ENCODE measurements around the gene CFAP53. TPM values are rescaled to one million over a fixed set of nuclear protein-coding genes. Genes with fewer than 3 reads are reported as not detected.
"Not testable (repeated sequence)": the region's sequence is repeated elsewhere in the genome, so short reads cannot be mapped to it uniquely, and the experiment has no call there.

CFAP53 gene
- polyA plus RNA-seq, 1 donor, result 0.32 TPM

GRCh38 chr18:50272568-50272967, 6.3 kb upstream of the CFAP53 start:
- DNase-seq (ENCODE audit: low read depth), result no peak

GRCh38 chr18:50268022-50268747, 1.9 kb upstream of the CFAP53 start:
- DNase-seq (ENCODE audit: low read depth), result no peak

- DNase-seq (ENCODE audit: low read depth), result no peak
Measured at GRCh38 chr18:50262977-50263376, 3.3 kb downstream of the CFAP53 start.

- DNase-seq (ENCODE audit: low read depth), result no peak
Measured at GRCh38 chr18:50250935-50251334, 15.4 kb downstream of the CFAP53 start.

GRCh38 chr18:50249576-50249975, 16.7 kb downstream of the CFAP53 start:
- DNase-seq (ENCODE audit: low read depth), result no peak

GRCh38 chr18:50247561-50247960, 18.7 kb downstream of the CFAP53 start:
- no peak for DNase-seq (ENCODE audit: low read depth)

- DNase-seq (ENCODE audit: low read depth), result not testable (repeated sequence)
Measured at GRCh38 chr18:50241768-50242167, 24.5 kb downstream of the CFAP53 start.

- no peak for DNase-seq (ENCODE audit: low read depth)
Measured at GRCh38 chr18:50240080-50240563, 26.2 kb downstream of the CFAP53 start.

GRCh38 chr18:50232419-50232818, 33.9 kb downstream of the CFAP53 start:
- DNase-seq (ENCODE audit: low read depth), result no peak

GRCh38 chr18:50231621-50232020, 34.7 kb downstream of the CFAP53 start:
- DNase-seq (ENCODE audit: low read depth), result no peak

- DNase-seq (ENCODE audit: low read depth), result not testable (repeated sequence)
Measured at GRCh38 chr18:50220249-50220648, 46.0 kb downstream of the CFAP53 start.

GRCh38 chr18:50218432-50219197, 47.7 kb downstream of the CFAP53 start:
- DNase-seq (ENCODE audit: low read depth), result no peak

- DNase-seq (ENCODE audit: low read depth), result no peak
Measured at GRCh38 chr18:50209311-50209710, 57.0 kb downstream of the CFAP53 start.

- DNase-seq (ENCODE audit: low read depth), result no peak
Measured at GRCh38 chr18:50207722-50208121, 58.6 kb downstream of the CFAP53 start.

GRCh38 chr18:50203801-50204604, 62.3 kb downstream of the CFAP53 start:
- DNase-seq (ENCODE audit: low read depth), result no peak

- DNase-seq (ENCODE audit: low read depth), result no peak
Measured at GRCh38 chr18:50201476-50202018, 64.7 kb downstream of the CFAP53 start.

- DNase-seq (ENCODE audit: low read depth), result no peak
Measured at GRCh38 chr18:50199921-50200320, 66.4 kb downstream of the CFAP53 start.

GRCh38 chr18:50199346-50199855, 66.9 kb downstream of the CFAP53 start:
- DNase-seq (ENCODE audit: low read depth), result no peak

GRCh38 chr18:50196261-50196660, 70.0 kb downstream of the CFAP53 start:
- DNase-seq (ENCODE audit: low read depth), result no peak

GRCh38 chr18:50195689-50196088, 70.6 kb downstream of the CFAP53 start:
- no peak for DNase-seq (ENCODE audit: low read depth)
